HG03520 (cell line): ENCODE data around the gene CARS1.
"Not testable (repeated sequence)": the region's sequence is repeated elsewhere in the genome, so short reads cannot be mapped to it uniquely, and the experiment has no call there.

Experiments
- ATAC-seq: cut with Tn5 transposase; IDR thresholded peaks from one replicate; pipeline ENCODE4 v1.9.1; 2021; ENCODE audit warnings: mild to moderate bottlenecking, moderate library complexity; ENCODE audit not compliant: unreplicated experiment

Gene CARS1

DNA sequence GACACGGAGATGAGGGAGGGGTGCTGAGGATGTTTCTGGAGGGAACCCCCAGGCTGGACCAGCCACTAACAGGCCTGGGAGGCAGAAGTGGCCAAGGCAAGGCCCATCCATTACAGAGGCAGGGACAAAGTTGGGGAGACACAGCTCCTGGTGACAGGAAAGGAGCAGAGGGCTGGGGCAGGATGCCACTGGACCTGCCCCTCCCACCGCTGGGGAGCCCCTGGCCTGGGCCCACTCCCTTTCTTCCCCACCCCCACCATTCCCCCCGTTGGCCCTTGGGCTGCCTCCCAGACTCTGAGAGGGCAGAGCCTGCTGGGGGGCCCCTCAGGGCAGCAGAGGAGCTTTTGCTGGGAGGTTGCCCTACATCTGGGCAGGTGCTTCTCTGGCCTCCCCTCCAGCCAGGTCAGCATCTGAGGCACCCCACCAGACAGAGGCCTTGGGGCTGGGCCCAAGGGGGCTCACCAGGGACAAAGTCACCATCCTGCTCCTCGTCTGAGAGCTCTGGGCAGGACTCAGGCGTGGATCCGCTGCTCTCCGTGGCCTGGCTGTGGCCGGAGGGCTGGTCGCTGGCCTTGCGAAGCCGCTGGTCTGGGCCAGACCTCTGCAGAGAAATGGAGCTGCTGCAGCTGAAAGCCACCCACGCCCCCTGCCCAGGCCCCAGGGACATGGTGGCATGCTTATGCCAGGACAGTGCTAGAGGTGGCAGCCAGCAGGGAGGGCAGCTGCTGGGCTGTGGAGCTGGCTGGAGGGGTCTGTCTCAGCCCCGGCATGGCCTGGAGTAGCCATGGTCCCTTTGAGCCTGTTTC is 33.1 kb upstream of the CARS1 start:
- no peak for ATAC-seq

DNA sequence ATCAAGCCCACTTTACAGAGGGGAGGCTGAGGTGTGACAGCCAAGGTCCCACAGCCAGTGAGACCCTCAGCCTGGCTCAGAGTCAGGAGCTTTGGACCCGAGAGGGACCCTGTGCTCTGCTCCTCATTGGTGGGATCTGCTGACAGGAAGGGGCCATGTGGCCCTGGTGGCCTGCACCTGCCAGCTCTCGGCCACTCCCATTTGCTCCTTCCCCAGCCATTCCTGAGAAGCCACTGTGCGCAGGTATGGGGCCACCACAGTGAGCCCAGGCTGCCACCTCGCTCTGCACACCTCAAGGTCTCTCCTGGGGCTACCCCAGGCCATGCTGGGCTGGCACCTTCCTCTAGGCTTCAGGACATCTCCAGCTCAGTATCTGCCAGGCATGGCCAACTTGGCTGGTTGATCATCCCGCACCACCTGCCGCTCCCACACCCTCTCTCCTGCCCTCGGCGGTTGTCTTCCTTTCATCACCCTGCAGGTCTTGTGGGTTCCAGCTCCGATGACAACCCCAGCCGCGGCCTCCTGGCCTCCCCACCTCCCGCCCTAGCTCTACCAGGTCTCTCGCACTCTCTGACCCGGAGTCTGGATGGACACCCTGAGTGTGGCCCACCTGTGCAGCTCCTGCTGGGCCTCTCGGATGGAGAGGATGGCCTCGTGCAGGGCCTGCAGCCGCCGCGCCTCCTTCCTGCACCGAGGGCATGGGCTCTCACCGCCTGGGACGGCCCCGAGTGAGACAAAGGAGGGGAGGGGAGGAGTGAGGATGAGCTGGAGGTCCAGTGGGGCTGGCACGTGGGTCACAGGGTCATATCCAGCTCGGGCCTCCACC is 32.2 kb upstream of the CARS1 start:
- no peak for ATAC-seq

GRCh38 chr11:3088806-3089205 is 31.6 kb upstream of the CARS1 start:
- ATAC-seq, result no peak

- no peak for ATAC-seq
Observed at GRCh38 chr11:3087821-3088800, 30.9 kb upstream of the CARS1 start.

DNA sequence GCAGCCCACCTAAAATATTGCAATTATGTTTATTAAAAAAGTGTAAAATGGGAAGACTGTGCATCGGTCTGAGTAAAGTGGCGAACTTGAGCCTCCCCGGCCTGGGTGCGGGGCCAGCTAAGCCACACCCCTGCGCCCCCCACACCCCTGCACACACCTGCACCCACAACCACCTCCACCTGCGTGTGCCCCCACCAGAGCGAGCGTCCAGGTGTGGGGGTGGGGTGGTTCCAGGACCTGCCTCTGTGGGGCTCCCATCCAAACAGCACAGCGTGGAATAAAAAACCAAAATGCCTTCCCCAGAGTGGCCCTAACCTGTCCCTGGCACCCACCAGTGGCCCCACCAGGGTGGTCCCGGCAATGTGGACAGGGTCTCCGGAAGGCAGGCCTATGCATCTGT is 30.1 kb upstream of the CARS1 start:
- no peak for ATAC-seq

DNA sequence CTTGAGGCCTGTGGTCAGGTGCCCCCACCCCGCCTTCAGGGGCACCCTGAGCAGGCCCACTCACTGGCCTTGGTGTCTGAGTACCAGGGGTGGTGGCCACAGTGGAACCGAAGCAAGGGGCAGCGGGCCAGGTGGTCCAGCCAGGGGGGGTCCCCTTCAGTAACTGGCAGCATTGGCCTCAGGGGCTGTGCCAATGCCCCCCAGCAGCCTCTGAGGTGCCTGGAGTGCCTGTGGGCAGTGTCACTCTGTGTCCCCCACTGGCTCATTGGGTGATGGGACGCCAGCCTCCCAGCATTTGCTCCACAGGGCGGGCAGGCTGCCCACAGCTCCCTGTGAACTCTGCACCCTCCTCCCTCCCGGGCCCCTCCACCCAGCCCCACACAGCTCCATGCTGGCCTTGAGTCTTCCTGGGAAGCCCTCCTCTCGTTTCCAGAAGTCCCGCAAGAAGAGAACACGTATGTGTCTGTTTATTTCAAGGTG is 29.5 kb upstream of the CARS1 start:
- no peak for ATAC-seq

- ATAC-seq, result no peak
Observed at GRCh38 chr11:3086114-3086513, 28.9 kb upstream of the CARS1 start.

GRCh38 chr11:3085052-3085451 is 27.8 kb upstream of the CARS1 start:
- ATAC-seq, result no peak

DNA sequence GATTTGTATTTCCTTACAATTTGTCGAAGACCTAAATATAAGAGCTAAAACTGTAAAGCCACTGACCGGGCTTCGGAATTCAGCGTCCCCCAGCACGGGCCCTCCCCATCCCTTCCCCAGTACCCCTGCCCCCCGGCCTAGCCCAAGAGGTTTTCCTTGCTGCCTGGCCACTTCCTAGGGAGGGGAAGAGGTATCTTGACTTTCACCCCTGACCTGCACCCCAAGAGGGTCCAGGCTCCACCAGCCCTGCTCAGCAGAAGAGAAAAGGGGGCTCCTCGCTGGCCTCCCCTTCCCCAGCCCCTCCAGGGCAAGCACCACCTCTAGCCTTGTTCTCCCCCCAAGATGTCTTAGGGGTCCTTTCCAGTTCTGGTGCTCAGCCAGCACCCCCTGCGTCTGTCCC is 26.1 kb upstream of the CARS1 start:
- no peak for ATAC-seq

DNA sequence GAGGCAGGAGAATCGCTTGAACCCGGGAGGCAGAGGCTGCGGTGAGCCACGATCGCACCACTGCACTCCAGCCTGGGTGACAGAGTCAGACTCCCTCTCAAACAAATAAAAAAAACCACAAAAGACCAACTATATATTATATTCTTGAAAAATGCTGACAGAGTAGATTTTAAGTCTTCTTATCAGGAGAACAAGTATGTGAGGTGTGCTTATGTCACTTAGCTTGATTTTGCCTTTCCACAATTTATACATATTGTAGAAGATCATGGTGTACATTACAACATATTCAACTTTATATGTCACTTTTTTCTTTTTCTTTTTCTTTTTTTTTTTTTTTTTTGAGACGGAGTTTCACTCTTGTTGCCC is 24.1 kb upstream of the CARS1 start:
- no peak for ATAC-seq

DNA sequence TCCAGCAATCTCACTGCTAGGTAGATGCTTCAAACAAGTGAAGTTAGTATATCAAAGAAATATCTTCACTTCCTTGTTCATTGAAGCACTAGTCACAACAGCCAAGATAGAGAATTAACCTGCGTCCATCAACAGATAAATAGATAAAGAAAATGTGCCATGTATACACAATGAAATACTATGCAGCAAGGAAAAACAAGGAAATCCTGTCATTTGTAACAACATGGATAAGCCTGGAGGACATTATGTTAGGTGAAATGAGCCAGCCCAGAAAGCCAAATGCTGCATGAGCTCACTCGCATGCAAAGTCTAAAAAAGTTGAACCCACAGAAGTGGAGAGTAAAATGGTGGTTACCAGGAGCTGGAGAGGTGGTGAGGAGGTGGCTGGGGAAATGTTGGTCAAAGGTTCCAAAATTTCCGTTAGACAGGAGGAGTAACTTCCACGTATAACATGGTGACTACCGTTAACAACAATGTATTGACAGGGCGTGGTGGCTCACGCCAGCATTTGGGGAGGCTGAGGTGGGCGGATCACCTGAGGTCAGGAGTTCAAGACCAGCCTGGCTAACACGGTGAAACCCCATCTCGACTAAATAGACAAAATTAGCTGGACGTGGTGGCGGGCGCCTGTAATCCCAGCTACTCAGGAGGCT is 23.6 kb upstream of the CARS1 start:
- ATAC-seq, result no peak

GRCh38 chr11:3080104-3080503 is 22.9 kb upstream of the CARS1 start:
- no peak for ATAC-seq

DNA sequence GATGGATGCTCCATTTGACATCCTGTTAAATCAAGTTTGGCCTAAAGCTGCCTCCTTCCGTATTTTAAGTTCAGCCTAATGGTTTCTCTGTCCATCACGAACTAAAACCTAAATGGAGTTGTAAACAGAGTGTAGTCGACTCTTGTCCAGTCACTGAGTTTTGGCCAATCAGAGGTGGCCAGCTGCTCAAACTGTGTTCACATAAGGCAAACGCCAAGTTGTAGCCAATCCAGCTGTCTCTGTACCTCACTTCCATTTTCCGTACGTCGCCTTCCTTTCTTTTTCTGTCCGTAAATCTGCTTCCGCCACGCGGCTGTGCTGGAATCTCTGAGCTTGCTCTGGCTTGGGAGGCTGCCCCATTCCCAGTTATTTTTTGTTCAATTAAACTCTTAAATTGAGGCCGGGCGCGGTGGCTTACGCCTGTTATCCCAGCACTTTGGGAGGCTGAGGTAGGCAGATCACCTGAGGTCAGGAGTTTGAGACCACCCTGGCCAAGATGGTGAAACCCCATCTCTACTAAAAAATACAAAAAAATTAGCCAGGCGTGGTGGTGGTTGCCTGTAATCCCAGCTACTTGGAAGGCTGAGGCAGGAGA is 20.7 kb upstream of the CARS1 start:
- no peak for ATAC-seq

DNA sequence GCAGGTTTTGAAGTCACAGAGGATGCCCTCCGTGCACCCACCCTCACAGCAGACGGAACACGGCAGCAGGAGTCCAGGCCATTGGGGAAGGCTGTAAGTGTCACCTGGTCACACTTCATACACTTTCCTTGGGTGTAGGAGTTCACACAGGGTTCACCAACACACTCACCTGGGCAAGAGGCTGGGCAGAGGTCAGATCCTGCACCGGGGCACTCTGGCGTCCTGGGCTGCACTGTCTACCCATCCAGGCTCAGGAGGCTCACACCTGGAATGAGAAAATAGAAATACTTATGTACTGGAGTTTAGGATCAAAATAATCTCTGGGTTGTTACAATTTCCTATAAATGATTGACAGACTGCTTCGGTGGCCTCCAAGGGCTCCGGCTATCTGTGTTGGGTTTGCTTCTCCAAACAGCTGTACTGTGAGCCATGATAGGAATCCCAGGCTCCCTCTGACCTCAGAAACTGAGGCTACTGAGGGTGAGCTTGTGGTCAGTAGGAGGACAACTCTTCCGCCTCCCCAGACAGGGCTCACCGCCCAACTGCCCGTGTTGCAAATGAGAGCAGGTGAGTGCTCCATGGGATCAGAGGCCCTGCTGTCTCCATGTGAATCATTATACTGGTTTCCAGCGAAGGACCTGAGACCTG is 20.1 kb upstream of the CARS1 start:
- ATAC-seq, result no peak

DNA sequence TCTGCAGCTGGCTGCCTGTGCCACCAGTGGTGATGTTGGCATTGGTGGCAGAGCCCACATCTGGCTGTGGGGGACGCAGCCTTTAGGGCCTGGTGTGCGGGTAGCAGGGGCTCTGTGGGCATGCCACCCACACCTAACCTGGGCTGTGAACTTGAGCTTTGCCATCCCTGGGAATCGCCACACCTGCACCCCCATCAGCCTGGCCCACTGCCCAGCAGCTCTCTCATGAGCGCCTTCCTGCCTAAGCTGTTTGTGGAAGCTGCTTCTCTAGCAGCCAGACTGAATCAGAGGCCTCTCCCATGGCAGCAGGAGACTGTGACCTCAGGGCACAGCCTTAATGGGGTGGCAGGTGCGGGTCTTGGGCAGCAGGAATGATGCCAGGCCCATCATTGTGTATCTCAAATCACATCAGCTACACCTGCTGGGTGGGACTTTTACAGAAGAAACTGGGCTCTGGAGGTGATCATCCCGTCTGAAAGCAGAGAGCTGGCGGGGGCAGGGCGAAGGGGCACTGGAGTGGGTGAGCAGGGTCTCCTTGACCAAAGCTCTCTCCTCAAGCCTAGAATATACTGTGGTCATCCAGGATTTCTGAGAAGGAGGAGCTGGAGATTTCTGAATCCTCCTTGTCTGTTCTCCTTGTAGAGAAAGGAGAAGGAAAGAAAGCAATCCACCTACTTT is 17.8 kb upstream of the CARS1 start:
- ATAC-seq, result no peak

- no peak for ATAC-seq
Observed at GRCh38 chr11:3073029-3073435, 15.8 kb upstream of the CARS1 start.

DNA sequence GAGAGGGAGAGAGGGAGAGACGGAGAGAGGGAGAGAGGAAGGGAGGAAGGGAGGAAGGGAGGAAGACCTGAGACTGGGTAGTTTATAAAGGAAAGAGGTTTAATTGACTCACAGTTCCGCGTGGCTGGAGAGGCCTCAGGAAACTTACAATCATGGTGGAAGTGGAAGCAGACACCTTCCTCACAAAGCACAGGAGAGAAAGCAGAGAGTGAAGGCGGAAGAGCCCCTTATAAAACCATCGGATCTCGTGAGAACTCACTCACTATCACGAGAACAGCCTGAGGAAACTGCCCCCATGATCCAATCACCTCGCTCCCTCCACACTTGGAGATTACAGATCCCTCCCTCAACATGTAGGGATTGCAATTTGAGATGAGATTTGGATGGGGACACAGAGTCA is 12.2 kb upstream of the CARS1 start:
- ATAC-seq, result no peak

GRCh38 chr11:3066308-3066707 is 9.1 kb upstream of the CARS1 start:
- ATAC-seq, result not testable (repeated sequence)

DNA sequence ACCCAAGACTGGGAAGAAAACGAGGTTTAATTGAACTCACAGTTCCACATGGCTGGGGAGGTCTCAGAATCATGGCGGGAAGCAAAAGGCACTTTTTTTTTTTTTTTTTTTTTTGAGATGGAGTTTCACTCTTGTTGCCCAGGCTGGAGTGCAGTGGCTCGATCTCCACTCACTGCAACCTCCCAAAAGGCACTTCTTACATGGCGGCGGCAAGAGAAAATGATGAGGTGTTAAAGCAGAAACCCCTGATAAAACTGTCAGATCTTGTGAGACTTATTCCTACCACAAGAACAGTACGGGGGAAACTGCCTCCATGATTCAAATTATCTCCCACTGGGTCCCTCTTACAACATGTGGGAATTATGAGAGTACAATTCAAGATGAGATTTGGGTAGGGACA is 7.5 kb upstream of the CARS1 start:
- ATAC-seq, result not testable (repeated sequence)
